Thoracic aorta (tissue), 2 donors: ENCODE results near the gene PYROXD2. TPM values are rescaled to one million over a fixed set of nuclear protein-coding genes. Genes with fewer than 3 reads are reported as not detected.

Experiments used
- ATAC-seq: fragments of 150-250 bp; one replicate; pipeline ENCODE4 v1.8.0; 2017; ENCODE audit warnings: low read depth; ENCODE audit not compliant: insufficient number of reproducible peaks, low FRiP score
- DNase-seq: peaks from one replicate; pipeline ENCODE4 v3.0.0-alpha.2; 2020; ENCODE audit warnings: low spot score
- H3K27ac ChIP-seq, 2 donors: fragments of 200-600 bp; sonication (generic); 1 replicate in 1 of 2; 2 replicates in 1 of 2; pipeline ENCODE4 v1.5.1; 2016; ENCODE audit warnings: mild to moderate bottlenecking in 2 of 2, moderate library complexity in 2 of 2
- H3K27me3 ChIP-seq: fragments of 200-600 bp; sonication (generic); replicated peaks from 2 replicates; pipeline ENCODE4 v1.6.0; 2016; ENCODE audit warnings: mild to moderate bottlenecking; ENCODE audit not compliant: insufficient read depth
- H3K36me3 ChIP-seq: fragments of 200-600 bp; sonication (generic); one replicate; pipeline ENCODE4 v1.5.1; 2016
- H3K4me1 ChIP-seq, 2 donors: fragments of 200-600 bp; sonication (generic); 1 replicate in 1 of 2; 2 replicates in 1 of 2; pipeline versions ENCODE4 v1.5.1 to v1.6.0; 2016; ENCODE audit warnings: low read depth in 2 of 2, mild to moderate bottlenecking in 1 of 2; ENCODE audit not compliant: control insufficient read depth in 1 of 2
- H3K4me3 ChIP-seq: fragments of 200-600 bp; sonication (generic); 2 replicates; pipeline ENCODE4 v1.5.1; 2016; ENCODE audit warnings: mild to moderate bottlenecking
- H3K9me3 ChIP-seq: fragments of 200-600 bp; sonication (generic); 2 replicates; pipeline ENCODE4 v1.5.1; 2016
- total RNA-seq, 2 donors: library from RNA; depleted of rRNA; stranded (reverse); fragments of >200 nt; gene quantifications; one replicate each; pipeline versions ENCODE4 v1.1.0 to v1.2.3, GENCODE V29; 2016
- TF ChIP-seq, protein P1 (sequence below): fragments of 200-600 bp; sonication (generic); IDR thresholded peaks from one replicate; pipeline ENCODE4 v1.5.1; 2019; ENCODE audit warnings: antibody characterized with exemption

PYROXD2 gene
- total RNA-seq, 2 donors from 2014 or later, result 6.3 to 9.3 TPM

DNA sequence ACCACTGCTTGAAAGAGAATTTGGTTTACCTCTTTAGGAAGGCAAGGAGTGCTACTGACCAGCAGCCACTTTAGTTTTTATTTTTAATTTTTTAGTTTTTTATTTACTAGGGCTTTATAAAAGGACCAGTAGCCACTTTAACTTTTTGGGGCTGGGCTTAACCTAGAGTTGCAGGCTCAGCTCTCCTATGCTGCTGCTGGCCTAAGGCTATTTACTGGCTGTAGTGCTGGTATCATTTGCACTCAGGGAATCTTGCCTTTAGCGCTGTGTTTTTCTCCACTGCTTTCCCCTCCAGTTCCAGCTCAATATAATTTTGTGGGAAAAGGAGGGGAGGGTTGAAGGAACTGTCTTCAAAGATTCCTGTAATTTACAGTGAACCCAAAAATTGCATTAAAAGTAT is 18.4 kb upstream of the PYROXD2 start:
- H3K4me3 ChIP-seq, result no peak overlapping the region
- TF ChIP-seq, protein P1, sequence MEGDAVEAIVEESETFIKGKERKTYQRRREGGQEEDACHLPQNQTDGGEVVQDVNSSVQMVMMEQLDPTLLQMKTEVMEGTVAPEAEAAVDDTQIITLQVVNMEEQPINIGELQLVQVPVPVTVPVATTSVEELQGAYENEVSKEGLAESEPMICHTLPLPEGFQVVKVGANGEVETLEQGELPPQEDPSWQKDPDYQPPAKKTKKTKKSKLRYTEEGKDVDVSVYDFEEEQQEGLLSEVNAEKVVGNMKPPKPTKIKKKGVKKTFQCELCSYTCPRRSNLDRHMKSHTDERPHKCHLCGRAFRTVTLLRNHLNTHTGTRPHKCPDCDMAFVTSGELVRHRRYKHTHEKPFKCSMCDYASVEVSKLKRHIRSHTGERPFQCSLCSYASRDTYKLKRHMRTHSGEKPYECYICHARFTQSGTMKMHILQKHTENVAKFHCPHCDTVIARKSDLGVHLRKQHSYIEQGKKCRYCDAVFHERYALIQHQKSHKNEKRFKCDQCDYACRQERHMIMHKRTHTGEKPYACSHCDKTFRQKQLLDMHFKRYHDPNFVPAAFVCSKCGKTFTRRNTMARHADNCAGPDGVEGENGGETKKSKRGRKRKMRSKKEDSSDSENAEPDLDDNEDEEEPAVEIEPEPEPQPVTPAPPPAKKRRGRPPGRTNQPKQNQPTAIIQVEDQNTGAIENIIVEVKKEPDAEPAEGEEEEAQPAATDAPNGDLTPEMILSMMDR, result no peak
- ATAC-seq, result no peak
- H3K4me1 ChIP-seq, result no peaks in the 10 kb centered on the region
- no peaks in the 10 kb centered on the region for H3K27me3 ChIP-seq
- H3K9me3 ChIP-seq, result no peaks in the 10 kb centered on the region
- no peak overlapping the region for H3K27ac ChIP-seq
- no peak for DNase-seq
- H3K36me3 ChIP-seq, result peaks cover 62% of the 10 kb centered on the region

DNA sequence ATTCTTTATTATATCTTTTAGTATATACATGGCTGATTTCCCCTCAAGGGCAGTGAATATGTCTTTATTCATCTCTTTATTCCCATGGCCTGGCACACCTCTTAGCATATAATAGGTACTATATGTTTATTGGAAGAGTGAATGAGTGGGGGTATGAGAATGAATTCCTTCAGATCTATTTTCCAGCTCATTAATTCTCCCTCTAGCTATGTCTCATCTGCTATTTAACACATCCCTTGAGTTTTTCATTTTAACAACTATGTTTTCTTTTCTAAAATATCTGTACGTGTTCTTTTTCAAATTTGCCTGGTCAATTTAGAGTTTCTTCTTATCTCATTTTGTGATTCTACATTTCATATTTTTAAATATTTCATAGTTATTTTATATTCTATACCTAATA is 17.3 kb upstream of the PYROXD2 start:
- ATAC-seq (no peak), DNase-seq (no peak)
- Histone ChIP-seq H3K9me3 (no peaks in the 10 kb centered on the region), H3K4me3 (no peak overlapping the region), H3K27me3 (no peaks in the 10 kb centered on the region), H3K27ac (no peak overlapping the region), H3K36me3 (peaks cover 62% of the 10 kb centered on the region), H3K4me1 (no peaks in the 10 kb centered on the region)
- TF ChIP-seq, protein P1, result no peak

DNA sequence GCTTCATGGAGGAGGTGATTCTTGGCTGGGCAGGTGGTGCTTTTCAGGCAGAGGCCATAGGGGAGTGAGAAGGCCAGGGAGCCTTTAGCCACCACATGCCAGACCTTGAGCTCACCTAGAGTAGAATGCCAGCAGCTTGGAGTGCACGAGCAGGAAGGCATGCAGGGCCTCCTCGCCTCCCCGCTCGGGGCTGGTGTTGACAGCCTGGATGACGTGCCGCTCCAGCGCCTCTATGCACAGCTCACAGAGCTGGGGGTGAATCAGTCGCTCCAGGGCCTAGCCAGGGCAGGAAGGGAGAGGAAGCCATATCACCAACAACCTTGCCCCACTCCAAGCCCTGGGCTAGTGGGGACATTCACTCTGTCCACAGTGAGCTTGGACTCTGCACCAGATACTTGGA is 16.0 kb upstream of the PYROXD2 start:
- no peaks in the 10 kb centered on the region for H3K9me3 ChIP-seq
- H3K4me3 ChIP-seq, result no peak overlapping the region
- peaks cover 66% of the 10 kb centered on the region for H3K36me3 ChIP-seq
- no peaks in the 10 kb centered on the region for H3K27me3 ChIP-seq
- no peaks in the 10 kb centered on the region for H3K4me1 ChIP-seq
- ATAC-seq (no peak), DNase-seq (no peak)
- H3K27ac ChIP-seq, result no peak overlapping the region
- TF ChIP-seq, protein P1, result no peak

DNA sequence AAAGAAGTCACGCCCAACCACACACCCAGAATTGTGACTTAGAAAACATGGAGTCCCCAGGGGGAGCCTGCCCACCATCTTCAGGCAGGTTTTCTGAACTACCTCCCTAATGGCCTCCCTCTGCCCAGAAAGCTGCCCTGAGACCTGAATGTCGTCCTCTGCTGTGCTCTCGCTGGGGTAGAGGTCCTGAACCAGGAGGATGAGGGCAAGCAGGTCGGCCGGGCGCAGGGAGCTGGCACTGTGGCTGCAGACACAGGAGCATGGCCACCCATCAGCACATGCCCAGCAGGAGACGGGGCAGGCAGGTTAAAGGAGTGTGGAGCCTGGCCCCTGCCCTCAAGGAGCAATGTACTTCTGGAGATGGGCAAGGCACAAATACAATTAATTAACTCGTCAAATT is 15.4 kb upstream of the PYROXD2 start:
- TF ChIP-seq, protein P1, result no peak
- Histone ChIP-seq H3K27me3 (no peaks in the 10 kb centered on the region), H3K36me3 (peaks cover 62% of the 10 kb centered on the region), H3K4me3 (no peak overlapping the region), H3K27ac (no peak overlapping the region), H3K9me3 (no peaks in the 10 kb centered on the region), H3K4me1 (no peaks in the 10 kb centered on the region)
- DNase-seq (no peak), ATAC-seq (no peak)

DNA sequence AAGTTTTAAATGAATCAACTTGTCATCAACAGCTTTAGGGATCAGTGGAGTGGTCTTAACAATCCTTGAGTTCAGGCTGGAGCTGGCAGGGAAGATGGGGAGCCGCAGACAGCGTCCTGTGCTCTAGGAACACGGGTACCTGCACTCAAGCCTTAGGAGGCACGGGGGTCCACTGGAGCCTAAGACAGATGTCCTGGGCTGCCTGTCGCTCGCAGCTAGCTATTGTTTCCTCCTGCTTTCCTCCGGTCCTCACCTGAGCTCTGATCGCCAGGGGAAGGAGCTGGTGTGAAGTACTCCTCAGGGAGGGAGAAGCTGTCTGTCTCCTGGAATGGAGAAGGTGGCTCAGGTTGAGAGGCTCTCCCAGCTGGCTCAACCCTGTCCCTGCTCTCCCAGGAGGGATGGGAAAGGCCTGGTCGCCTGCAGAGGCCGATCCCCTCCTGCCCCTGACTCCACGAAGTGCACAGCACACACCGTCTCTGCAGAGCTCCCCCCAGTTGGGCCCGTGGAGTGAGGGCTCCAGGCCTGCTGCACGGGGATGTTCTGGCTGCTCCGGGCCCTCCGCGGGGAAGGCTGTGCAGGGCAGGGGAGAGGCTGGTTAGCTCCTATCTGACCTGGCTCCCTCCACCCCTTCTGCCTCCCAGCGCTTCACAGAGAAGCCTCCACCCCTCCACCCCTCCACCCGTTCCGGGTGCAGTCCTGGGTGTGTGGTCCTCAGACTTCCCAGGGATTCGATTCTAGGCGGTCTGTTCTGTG is 14.5 kb upstream of the PYROXD2 start:
- no peak overlapping the region for H3K4me3 ChIP-seq
- H3K4me1 ChIP-seq, result no peaks in the 10 kb centered on the region
- DNase-seq (no peak), ATAC-seq (no peak)
- peaks cover 53% of the 10 kb centered on the region for H3K36me3 ChIP-seq
- H3K27ac ChIP-seq, result no peak overlapping the region
- no peaks in the 10 kb centered on the region for H3K27me3 ChIP-seq
- TF ChIP-seq, protein P1, result no peak
- no peaks in the 10 kb centered on the region for H3K9me3 ChIP-seq
